Suprapubic skin (tissue), 4 donors: ENCODE results near the gene NENF. TPM values are rescaled to one million over a fixed set of nuclear protein-coding genes. Genes with fewer than 3 reads are reported as not detected.

Experiments
- DNase-seq, 2 donors: peaks; one replicate each; pipeline ENCODE4 v3.0.0-alpha.2; 2019; ENCODE audit warnings: low spot score in 2 of 2
- H3K27ac ChIP-seq: fragments of 200-600 bp; sonication (generic); one replicate; pipeline ENCODE4 v1.5.1; 2019
- H3K27me3 ChIP-seq: fragments of 200-600 bp; sonication (generic); one replicate; pipeline ENCODE4 v1.5.1; 2019
- H3K36me3 ChIP-seq: fragments of 200-600 bp; sonication (generic); one replicate; pipeline ENCODE4 v1.5.1; 2019
- H3K4me1 ChIP-seq: fragments of 200-600 bp; sonication (generic); one replicate; pipeline ENCODE4 v1.5.1; 2019
- H3K4me3 ChIP-seq: fragments of 200-600 bp; sonication (generic); one replicate; pipeline ENCODE4 v1.5.1; 2019; ENCODE audit warnings: mild to moderate bottlenecking
- H3K9me3 ChIP-seq: fragments of 200-600 bp; sonication (generic); one replicate; pipeline ENCODE4 v1.5.1; 2019
- CTCF ChIP-seq, 2 donors: fragments of 200-600 bp in 1 of 2; fragments of 450-650 bp in 1 of 2; sonication (generic) in 1 of 2; IDR thresholded peaks; one replicate each; pipeline ENCODE4 v1.5.1; 2016 to 2019; ENCODE audit warnings: antibody characterized with exemption in 2 of 2, mild to moderate bottlenecking in 1 of 2, moderate library complexity in 1 of 2
- EP300 ChIP-seq: sonication (generic); formaldehyde crosslinking; IDR thresholded peaks from one replicate; pipeline ENCODE4 v1.6.1; 2017; ENCODE audit warnings: antibody characterized with exemption
- POLR2A ChIP-seq, 2 donors: fragments of 450-650 bp; IDR thresholded peaks; one replicate each; pipeline ENCODE4 v1.6.1; 2017; ENCODE audit warnings: antibody characterized with exemption in 2 of 2, mild to moderate bottlenecking in 2 of 2, moderate library complexity in 2 of 2
- POLR2AphosphoS5 ChIP-seq, 3 donors: sonication (generic); formaldehyde crosslinking; IDR thresholded peaks; one replicate each; pipeline ENCODE4 v1.6.1; 2017; ENCODE audit warnings: antibody characterized with exemption in 3 of 3
- WGBS: methylation state at CpG from one replicate; pipeline ENCODE4 v1.1.5; 2018; 5-methylcytosine and 5-hydroxymethylcytosine counted together
- total RNA-seq, 4 donors: library from RNA; depleted of rRNA; stranded (reverse); fragments of >200 nt; gene quantifications; one replicate each; pipeline ENCODE4 v1.1.0, GENCODE V29; 2016

Gene NENF
- total RNA-seq, 4 donors from 2014 or later, result 60.6 to 104 (median 87.4) TPM

DNA sequence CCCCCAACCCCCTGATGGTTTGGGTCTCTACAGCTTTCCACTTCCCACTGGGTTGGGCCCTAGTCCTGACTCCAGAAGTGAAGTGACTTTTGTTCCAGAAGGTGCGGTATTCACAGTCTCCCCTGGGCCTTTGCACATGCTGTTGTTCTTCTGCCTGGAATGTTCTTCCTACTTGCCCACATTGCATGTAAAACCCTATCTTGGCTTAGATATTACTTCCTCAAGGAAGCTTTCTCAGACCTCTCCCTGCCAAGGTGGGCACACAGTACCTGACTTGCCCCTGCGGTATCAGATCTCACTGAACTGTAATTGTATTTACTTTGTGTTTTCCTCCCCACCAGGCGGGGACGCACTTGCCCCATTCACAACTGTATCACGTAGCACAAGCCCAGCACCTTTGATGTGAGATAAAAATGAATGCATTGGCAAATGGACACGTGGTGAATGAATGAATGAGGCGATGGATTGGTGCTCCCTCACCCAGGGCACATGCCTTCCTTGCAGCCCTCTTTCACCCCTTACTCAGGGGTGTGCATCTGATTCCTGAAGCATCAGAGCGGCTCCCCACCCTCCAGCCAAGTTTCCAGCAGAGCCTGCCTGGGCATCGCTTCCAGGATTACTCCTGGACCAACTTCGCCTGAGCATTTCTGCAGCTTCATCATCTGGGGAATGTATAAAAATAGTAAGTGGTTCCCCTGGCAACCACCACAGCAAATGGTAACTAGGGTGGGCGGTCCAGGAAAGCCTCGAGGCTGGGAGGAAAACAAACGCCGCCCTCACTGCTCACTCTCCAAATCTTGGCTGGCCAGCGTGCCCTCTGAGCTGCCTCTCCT, 19.8 kb downstream of the NENF start:
- no peak overlapping the region for H3K27ac ChIP-seq
- DNase-seq, result peak in 1 of 2 donors; percentile 60
- WGBS, result 53% methylated on average over 15 of the region's 15 CpGs
- H3K36me3 ChIP-seq, result no peaks in the 10 kb centered on the region
- no peaks in the 10 kb centered on the region for H3K27me3 ChIP-seq
- peaks cover 14% of the 10 kb centered on the region for H3K4me1 ChIP-seq
- no peak overlapping the region for H3K4me3 ChIP-seq
- TF ChIP-seq POLR2A (IDR thresholded peaks at IDR 0.05) (no peak), POLR2AphosphoS5 (IDR thresholded peaks at IDR 0.05) (no peak), EP300 (no peak), CTCF (IDR thresholded peaks at IDR 0.05) (no peak)
- H3K9me3 ChIP-seq, result no peaks in the 10 kb centered on the region

- Histone ChIP-seq H3K36me3 (no peaks in the 10 kb centered on the region), H3K27me3 (no peaks in the 10 kb centered on the region), H3K27ac (no peak overlapping the region), H3K4me1 (peaks cover 14% of the 10 kb centered on the region), H3K4me3 (no peak overlapping the region), H3K9me3 (no peaks in the 10 kb centered on the region)
- WGBS, result 70% methylated on average over 7 of the region's 12 CpGs
- no peak for DNase-seq
- TF ChIP-seq EP300 (no peak), POLR2AphosphoS5 (IDR thresholded peaks at IDR 0.05) (no peak), CTCF (IDR thresholded peaks at IDR 0.05) (no peak), POLR2A (IDR thresholded peaks at IDR 0.05) (no peak)
Measured at GRCh38 chr1:212453156-212453857, 20.6 kb downstream of the NENF start.

- no peaks in the 10 kb centered on the region for H3K36me3 ChIP-seq
- peaks cover 14% of the 10 kb centered on the region for H3K4me1 ChIP-seq
- no peak overlapping the region for H3K4me3 ChIP-seq
- no peak for DNase-seq
- no peak for TF ChIP-seq CTCF (IDR thresholded peaks at IDR 0.05)
- TF ChIP-seq POLR2AphosphoS5 (IDR thresholded peaks at IDR 0.05), result no peak
- TF ChIP-seq EP300, result no peak
- no peak for TF ChIP-seq POLR2A (IDR thresholded peaks at IDR 0.05)
- WGBS, result 93% methylated on average over 3 of the region's 3 CpGs
- H3K27ac ChIP-seq, result no peak overlapping the region
- no peaks in the 10 kb centered on the region for H3K27me3 ChIP-seq
- no peaks in the 10 kb centered on the region for H3K9me3 ChIP-seq
Measured at GRCh38 chr1:212454741-212455140, 22.0 kb downstream of the NENF start.

DNA sequence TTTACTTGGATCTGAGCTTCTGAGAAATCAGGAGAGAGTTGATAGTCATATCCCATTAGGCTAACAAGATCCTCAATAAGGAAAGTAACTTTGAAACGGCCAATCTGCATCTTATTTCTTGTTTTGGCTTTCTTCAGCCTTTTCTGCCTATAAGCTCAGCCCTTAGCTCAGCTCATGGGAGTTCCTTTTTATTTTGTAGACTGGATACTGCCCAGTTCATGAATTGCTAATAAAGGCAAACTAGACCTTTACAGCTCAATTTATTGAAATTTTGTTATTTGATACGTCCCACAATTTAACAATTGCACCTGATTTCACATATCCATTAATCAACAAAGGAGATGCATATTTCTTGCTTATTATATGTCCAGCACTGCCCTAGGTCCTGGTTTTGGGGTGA, 22.7 kb downstream of the NENF start:
- Histone ChIP-seq H3K9me3 (no peaks in the 10 kb centered on the region), H3K36me3 (no peaks in the 10 kb centered on the region), H3K4me3 (no peak overlapping the region), H3K4me1 (peaks cover 14% of the 10 kb centered on the region), H3K27me3 (no peaks in the 10 kb centered on the region), H3K27ac (no peak overlapping the region)
- 85% methylated on average over 2 of the region's 2 CpGs for whole genome bisulfite sequencing
- DNase-seq, result no peak
- TF ChIP-seq EP300 (no peak), POLR2A (IDR thresholded peaks at IDR 0.05) (no peak), CTCF (IDR thresholded peaks at IDR 0.05) (no peak), POLR2AphosphoS5 (IDR thresholded peaks at IDR 0.05) (no peak)
